NCI-H1694 treated with DMSO at 0.1 percent for 48 hours (cell line): ENCODE results near the gene NBPF6.
"Not testable (repeated sequence)": the region's sequence is repeated elsewhere in the genome, so short reads cannot be mapped to it uniquely, and the experiment has no call there.

ENCODE experiments used
- DNase-seq: peaks from one replicate; lab custom pipeline; 2025; lab: John Stamatoyannopoulos, UW

The NBPF6 gene, protein sequence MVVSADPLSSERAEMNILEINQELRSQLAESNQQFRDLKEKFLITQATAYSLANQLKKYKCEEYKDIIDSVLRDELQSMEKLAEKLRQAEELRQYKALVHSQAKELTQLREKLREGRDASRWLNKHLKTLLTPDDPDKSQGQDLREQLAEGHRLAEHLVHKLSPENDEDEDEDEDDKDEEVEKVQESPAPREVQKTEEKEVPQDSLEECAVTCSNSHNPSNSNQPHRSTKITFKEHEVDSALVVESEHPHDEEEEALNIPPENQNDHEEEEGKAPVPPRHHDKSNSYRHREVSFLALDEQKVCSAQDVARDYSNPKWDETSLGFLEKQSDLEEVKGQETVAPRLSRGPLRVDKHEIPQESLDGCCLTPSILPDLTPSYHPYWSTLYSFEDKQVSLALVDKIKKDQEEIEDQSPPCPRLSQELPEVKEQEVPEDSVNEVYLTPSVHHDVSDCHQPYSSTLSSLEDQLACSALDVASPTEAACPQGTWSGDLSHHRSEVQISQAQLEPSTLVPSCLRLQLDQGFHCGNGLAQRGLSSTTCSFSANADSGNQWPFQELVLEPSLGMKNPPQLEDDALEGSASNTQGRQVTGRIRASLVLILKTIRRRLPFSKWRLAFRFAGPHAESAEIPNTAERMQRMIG

DNA sequence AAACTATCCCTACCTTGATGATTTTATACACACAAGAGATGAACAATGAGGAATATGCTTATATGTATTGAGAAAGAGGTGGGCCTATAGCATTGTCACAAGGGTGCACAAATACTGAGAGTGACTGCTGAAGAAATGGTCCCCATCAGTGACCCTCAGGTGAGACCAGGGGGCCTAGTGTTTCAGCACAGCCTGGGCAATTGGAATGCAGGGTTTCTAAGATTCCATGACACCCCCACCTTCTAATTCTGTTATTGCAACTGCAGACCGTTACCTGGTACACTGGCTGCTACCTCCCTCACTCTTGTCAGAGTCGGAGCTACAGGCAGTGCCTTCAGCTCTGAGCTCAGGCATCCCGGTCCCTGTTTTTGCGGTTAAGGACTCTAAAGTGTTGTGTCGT lies at the start of gene NBPF6:
Gene NBPF6 (plus strand): TSS at position 301 of the 400 bp plus-strand sequence. CDS start 259 bp downstream, outside the sequence.
- not testable (repeated sequence) for DNase-seq

- DNase-seq, result not testable (repeated sequence)
Observed at GRCh38 chr1:108411098-108411833, 38.9 kb upstream of the NBPF6 start.

- not testable (repeated sequence) for DNase-seq
Observed at GRCh38 chr1:108420129-108420528, 30.0 kb upstream of the NBPF6 start.

GRCh38 chr1:108421061-108421916 lies 28.9 kb upstream of the NBPF6 start:
- not testable (repeated sequence) for DNase-seq

GRCh38 chr1:108426877-108427276 lies 23.3 kb upstream of the NBPF6 start:
- not testable (repeated sequence) for DNase-seq

DNA sequence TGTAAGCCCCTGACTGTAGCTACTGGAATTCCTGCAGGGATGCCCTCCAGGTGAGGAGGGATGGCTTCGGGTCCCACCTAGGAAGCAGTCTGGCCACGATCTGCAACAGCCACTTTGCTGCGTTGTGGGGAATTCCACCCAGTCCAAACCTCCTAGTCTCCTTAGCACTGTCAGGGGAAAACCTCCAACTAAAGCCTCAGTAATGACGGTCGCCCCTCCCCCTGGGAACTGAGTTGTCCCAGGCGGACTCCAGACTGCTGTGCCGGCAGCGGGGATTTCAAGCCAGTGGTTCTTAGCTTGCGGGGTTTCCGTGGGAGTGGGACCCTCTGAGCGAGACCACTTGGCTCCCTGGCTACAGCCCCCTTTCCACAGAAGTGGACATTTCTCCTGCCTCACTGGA lies 18.1 kb upstream of the NBPF6 start:
- not testable (repeated sequence) for DNase-seq

DNA sequence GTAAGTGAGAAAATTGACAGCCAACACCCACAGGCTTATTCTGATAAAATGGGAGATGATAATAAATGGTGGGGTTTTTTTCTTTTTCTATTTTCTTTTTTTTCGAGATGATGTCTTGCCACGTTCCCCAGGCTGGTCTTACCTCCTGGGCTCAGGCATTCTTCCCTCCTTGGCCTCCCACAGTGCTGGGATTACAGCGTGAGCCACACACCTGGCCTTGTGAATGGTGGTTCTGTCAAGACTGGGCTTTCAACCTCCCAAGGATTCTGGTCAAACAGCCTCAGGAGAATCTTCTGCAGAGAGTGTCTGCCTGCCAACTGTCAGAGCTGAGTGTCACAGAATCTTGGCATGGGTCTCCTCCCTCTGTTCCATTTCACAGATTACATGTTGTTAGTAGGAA lies 16.7 kb upstream of the NBPF6 start:
- DNase-seq, result not testable (repeated sequence)

GRCh38 chr1:108438536-108438935 lies 11.6 kb upstream of the NBPF6 start:
- not testable (repeated sequence) for DNase-seq

GRCh38 chr1:108454521-108454920 lies 4.4 kb downstream of the NBPF6 start:
- DNase-seq, result not testable (repeated sequence)

- DNase-seq, result not testable (repeated sequence)
Observed at GRCh38 chr1:108458661-108459060, 8.5 kb downstream of the NBPF6 start.

GRCh38 chr1:108461758-108462157 lies 11.6 kb downstream of the NBPF6 start:
- not testable (repeated sequence) for DNase-seq

GRCh38 chr1:108463962-108464361 lies 13.8 kb downstream of the NBPF6 start:
- DNase-seq, result not testable (repeated sequence)

GRCh38 chr1:108466166-108466565 lies 16.0 kb downstream of the NBPF6 start:
- DNase-seq, result not testable (repeated sequence)

DNA sequence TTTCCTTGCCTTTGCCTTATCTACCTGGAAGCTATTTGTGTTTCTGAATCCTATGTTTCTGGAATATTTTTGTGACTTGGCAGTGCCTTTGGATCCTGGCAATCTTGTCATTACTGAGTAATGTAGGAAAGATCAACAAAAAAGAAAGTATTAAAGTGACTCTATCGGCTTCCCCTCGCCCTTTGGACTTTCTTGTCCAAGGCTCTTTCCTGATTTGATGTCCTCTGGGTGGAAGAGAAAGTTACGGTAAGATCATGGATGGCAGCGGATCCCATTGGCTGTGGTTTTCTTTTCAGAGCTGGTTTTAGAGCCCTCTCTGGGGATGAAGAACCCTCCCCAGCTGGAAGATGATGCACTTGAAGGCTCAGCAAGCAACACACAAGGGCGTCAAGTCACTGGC lies 17.0 kb downstream of the NBPF6 start:
- DNase-seq, result not testable (repeated sequence)

GRCh38 chr1:108470750-108471149 lies 20.6 kb downstream of the NBPF6 start:
- not testable (repeated sequence) for DNase-seq

GRCh38 chr1:108474516-108474915 lies 24.4 kb downstream of the NBPF6 start:
- DNase-seq, result not testable (repeated sequence)

DNA sequence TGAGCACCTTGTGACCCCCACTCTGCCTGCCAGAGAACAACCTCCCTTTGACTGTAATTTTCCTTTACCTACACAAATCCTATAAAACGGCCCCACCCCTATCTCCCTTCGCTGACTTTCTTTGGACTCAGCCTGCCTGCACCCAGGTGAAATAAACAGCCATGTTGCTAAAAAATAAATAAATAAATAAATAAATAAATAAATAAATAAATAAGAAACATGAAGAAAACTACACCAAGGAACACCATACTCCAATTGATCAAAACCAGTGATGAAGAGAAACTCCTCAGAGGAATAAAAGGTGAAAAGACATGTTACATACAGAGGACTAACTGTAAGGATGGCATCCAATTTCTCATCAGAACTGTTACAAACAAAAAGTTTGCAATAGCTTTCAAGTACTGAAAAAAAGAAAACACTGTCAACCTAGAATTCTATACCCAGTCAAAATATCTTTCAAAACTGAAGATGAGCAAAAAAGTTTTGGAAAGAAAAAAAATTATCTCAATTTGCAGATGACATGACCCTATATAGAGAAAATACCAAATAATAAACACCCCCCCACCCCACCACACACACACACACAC lies 28.4 kb downstream of the NBPF6 start:
- DNase-seq, result no peak

DNA sequence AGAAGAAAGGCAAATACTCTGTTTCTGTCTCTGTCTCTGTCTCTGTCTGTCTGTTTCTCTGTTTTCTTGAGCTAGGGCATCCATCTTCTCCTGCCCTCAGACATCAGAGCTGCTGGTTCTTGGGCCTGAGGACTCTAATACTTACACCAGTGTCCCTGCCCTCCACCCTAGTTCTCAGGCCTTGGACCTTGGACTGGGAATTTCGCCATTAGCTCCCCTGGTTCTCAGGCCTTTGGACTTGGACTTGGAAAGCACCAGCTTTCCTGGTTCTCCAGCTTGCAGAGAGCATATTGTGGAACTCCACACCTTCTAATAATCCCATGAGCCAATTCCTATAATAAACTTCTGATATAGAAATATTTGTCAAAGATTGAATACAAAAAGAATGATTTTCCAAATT lies 32.6 kb downstream of the NBPF6 start:
- no peak for DNase-seq

GRCh38 chr1:108485990-108486389 lies 35.8 kb downstream of the NBPF6 start:
- not testable (repeated sequence) for DNase-seq

DNA sequence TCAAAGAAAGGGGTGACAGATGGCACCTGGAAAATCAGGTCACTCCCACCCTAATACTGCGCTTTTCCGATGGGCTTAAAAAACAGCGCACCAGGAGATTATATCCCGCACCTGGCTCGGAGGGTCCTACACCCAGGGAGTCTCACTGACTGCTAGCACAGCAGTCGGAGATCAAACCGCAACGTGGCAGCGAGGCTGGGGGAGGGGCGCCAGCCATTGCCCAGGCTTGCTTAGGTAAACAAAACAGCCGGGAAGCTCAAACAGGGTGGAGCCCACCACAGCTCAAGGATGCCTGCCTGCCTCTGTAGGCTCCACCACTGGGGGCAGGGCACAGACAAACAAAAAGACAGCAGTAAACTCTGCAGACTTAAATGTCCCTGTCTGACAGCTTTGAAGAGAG lies 36.6 kb downstream of the NBPF6 start:
- DNase-seq, result not testable (repeated sequence)

DNA sequence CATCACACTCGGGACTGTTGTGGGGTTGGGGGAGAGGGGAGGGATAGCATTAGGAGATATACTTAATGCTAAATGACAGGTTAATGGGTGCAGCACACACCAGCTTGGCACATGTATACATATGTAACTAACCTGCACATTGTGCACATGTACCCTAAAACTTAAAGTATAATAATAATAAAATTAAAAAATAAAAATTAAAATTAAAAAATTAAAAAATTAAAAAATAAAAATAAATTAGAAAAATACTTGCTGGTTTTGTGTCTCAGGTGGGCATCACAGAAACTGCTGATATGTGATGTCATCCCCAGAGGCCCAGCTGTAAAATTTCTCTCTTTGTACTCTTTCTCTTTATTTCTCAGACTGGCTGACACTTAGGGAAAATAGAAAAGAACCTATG lies 44.9 kb downstream of the NBPF6 start:
- not testable (repeated sequence) for DNase-seq
